Glutamatergic neuron (in vitro differentiated cells): ENCODE data around the gene ZMYM2. TPM values are rescaled to one million over a fixed set of nuclear protein-coding genes. Genes with fewer than 3 reads are reported as not detected.

ENCODE experiments used
- total RNA-seq: library from RNA; stranded (reverse); fragmentation: NEBNext Ultra II Directional; extraction: Animal tissue kit (Norgen Biotek cat#: 25700); gene quantifications from one replicate; pipeline ENCODE4 v1.2.1, GENCODE V29; 2021; ENCODE audit not compliant: unreplicated experiment

The ZMYM2 gene
- total RNA-seq, 1 donor from 2014 or later, result 215 TPM

Other genes starting within 250 kb of the ZMYM2 start
- gene PSPC1, start 175.8 kb upstream of the ZMYM2 start, total RNA-seq, result 84.2 TPM
- 20.1 TPM for gene ZMYM5, start 95.1 kb upstream of the ZMYM2 start, total RNA-seq
- gene GJA3, start 202.3 kb downstream of the ZMYM2 start, total RNA-seq, result not detected
- gene GJB2, start 234.2 kb downstream of the ZMYM2 start, total RNA-seq, result not detected